ENCODE results near the gene BRAF.
"Not testable (repeated sequence)": the region's sequence is repeated elsewhere in the genome, so short reads cannot be mapped to it uniquely, and the experiment has no call there.

BRAF gene

GRCh38 chr7:140704205-140704604 is 220.5 kb downstream of the BRAF start:
- no peak for DNase-seq

- no peak for DNase-seq
These were observed 222.0 kb downstream of the BRAF start for GRCh38 chr7:140702774-140703173.

DNA sequence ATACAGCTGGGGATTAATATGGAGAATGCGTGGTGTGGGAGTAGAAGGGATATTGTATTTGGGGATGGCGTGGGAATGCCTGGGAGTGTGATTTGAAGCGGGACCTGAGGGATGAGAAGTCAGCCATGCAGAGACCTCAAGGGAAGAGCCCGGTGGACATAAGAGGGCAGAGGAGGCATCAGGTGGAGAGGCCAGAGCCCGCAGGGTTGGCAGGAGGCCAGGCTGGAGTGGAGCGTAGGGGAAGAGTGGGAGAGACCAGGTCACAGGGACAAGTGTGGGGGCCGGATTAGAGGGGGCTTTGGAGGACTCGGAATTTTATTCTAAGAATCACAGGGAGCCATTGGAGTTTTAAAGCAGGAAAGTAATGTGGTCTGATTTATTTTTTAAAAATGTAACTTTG is 226.3 kb downstream of the BRAF start:
- DNase-seq: no peak

GRCh38 chr7:140697447-140698143 is 227.1 kb downstream of the BRAF start:
- DNase-seq: no peak

DNA sequence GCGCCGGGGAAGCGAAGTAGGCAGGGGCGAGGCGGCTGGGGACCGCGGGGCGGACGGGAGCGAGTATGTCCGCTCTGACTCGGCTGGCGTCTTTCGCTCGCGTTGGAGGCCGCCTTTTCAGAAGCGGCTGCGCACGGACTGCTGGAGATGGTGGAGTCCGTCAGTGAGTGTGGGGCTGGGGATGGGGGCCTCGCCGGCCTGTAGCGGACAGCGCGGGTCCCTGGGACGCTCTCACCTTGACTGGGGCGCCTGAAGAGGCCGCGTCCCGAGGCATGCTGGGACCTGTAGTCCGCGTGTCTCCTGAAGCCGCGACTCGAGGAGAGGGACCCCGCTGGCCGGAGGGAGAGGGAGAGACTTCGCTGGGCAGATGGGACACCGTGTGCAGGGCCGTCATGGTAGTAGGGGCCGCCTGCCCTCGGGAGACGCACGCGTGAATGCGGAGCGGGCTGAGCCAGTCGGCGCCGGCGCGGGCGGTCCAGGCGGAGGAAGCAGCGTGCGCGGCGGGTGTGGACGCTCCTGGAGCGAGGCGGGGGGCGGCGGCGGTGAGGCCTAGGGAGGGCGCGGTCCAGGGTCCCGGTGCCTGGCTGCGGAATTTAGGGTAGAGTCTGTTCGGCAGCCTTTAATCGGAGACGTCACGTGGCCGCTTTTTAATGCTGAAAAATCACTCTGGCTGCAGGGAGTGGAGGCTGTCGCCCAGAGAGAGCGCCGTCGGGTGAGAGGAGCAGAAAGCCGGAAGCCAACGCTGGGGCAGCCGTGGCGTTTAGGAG is 227.9 kb downstream of the BRAF start, which contains the start of gene NDUFB2:
NDUFB2 (plus strand) TSS at position 29 of the 767 bp plus-strand sequence; CDS start at position 66, 37 bp downstream.
- DNase-seq: peak; percentile 98

GRCh38 chr7:140696024-140696679 is 228.6 kb downstream of the BRAF start:
- no peak for DNase-seq

GRCh38 chr7:140695381-140695780 is 229.3 kb downstream of the BRAF start:
- no peak for DNase-seq

DNA sequence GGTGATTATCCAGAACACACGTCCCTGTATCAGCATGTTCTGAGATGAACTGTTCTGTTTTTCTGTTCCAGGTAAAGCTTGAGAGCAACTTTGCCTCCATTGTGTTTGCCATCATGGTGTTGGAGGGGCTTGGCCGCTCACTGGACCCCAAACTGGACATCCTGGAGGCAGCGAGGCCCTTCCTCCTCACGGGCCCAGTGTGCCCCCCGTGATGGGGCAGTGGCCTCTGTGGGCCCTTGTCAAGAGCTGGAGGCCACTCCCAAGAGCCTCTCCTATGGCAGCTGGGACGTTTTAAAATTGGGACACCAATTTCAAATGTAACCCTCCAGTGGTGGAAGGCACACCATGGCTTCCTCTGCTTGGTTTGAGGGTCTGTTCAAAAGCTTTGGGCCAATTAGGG is 230.1 kb downstream of the BRAF start:
- no peak for DNase-seq

GRCh38 chr7:140693849-140694248 is 230.9 kb downstream of the BRAF start:
- DNase-seq: not testable (repeated sequence)

GRCh38 chr7:140691376-140692045 is 233.2 kb downstream of the BRAF start:
- DNase-seq: no peak

DNA sequence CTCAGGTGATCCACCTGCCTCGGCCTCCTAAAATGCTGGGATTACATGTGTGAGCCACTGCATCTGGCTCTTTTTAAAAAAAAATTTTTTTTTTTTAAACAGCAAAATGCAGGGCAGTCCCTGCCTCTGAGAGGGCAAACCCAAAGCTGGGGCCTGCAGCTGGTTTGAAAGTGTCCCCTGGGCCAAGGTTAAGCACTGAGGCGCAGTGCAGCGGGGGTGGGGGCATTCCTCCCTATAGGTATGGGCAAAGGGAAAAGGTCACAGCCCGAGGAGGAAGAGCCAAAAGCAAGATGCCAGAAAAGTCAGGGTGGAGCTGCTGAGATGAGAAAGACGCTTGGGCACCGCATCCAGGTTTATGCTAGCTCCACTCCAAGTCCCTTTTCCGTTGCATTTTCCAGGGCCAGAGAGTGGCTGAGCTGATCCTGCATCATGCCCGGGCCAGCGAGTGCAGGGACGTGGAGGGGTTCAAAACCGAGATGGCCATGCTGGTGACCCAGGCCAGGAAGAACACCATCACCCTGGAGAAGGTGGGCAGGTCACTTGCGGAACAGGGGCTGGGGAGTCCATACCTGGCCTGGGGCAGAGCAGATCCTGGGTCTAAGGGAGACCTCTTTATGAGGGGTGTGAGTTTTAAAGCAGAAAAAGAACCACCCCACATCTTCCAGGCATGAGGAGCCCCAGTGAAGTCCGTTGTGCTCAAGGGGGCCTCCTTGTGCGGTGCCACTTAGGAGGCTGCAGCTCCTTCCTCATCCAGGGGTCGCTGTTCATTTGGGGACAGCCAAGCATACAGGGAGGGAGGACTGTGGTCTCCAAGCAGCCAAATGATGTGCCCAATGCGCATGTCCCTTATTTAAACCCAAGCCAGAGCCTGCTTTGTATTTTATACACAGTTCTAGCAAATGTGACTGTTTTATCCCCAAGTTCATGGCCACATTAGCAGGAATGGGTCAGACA is 235.3 kb downstream of the BRAF start:
- DNase-seq: no peak

- DNase-seq: no peak
These were observed 236.4 kb downstream of the BRAF start for GRCh38 chr7:140688341-140688740.

GRCh38 chr7:140686921-140687320 is 237.8 kb downstream of the BRAF start:
- DNase-seq: no peak

DNA sequence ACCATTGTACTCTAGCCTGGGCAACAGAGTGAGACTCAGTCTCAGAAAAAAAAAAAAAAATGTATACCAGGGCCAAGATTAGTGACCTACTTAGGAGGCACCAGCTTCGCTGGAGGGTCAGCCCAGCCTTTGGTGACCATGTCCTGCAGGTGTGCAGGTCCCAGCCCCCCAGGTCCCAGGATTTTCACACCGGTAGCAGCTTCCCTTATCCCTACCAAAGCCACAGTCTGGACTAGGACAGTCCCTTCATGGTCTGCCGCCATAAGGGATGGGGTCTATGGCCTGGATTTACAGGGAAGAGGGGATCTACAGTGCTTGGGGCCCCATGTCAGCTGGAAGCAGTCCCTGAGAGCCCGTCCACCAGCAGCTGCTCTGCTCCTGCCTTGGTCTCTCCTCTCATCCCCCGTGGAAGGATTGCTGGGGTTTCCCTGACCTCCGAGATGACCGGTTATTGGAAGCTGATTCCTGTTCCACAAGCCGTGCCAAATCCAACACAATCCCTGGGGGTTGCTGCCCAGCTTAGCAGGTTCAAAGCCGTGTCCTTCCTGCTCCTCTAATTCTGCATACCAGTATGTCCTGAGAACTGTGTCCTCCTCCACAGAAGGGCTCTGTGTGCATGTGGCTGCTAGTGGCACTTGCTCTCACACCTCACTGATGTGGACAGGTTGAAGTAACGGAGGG is 239.2 kb downstream of the BRAF start:
- no peak for DNase-seq

DNA sequence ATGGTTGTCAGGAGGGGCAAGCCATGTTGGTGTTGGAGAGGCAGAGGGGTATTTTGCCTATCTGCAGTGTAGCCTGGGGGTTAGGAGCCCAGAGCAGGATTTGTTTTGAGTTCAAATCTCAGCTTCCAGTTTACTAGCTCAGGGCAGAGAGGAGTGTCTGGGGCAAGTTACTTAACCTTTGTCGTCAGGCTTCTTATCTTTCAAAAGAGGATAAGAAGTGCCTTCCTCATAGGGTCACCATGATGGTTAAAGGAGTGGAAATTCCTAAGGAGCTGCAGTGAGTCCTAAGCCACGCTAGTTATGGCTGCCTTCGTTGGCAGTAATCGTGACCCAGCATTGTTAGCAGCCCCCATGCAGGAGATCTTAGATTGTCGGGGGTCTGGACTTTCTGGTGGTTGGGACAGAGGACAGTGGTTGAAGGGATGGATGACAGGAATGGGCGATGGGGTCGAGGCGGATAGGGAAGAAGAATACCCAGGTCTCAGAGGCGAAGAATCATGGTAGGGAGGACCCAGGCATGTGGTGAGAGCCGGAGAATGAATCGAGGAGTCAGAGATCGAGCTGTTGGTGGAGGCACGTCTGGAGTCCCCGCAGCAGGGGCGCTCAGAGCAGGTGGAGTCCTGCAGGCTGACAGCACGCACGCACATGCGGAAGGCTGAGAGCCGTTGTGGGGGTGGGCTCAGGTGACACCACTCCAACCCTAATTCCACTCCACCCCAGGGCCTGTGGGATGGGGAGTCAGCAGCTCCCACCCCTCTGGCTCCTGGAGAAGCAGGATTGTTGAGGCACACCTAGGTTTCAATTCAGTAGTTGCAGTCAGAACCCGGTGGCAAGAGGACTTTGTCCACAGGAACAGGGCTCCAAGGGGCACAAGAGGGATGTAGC is 240.4 kb downstream of the BRAF start:
- no peak for DNase-seq

GRCh38 chr7:140683657-140684056 is 241.1 kb downstream of the BRAF start:
- no peak for DNase-seq

DNA sequence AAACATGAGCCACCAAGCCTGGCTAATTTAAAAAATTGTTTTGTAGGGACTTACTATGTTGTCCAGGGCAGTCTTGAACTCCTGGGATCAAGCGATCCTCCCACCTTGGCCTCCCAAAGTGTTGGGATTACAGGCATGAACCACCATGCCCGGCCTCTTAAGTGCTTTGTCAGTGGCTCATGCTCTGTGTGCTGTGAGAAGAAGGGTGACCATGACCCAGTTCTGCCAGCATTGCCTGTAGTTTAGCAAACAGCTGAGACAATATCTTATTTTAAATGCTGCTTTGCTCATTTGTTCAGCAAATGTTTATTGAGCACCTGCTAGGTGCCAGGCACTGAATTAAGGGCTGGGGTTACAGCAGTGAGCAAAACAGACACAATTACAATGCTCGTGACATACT is 243.0 kb downstream of the BRAF start:
- DNase-seq: no peak

- DNase-seq: no peak
These were observed 243.8 kb downstream of the BRAF start for GRCh38 chr7:140680886-140681285.

GRCh38 chr7:140679186-140679585 is 245.5 kb downstream of the BRAF start:
- DNase-seq: no peak

GRCh38 chr7:140678816-140679130 is 246.0 kb downstream of the BRAF start:
- no peak for DNase-seq
